ENCODE results near the gene LASP1NB.

DNA sequence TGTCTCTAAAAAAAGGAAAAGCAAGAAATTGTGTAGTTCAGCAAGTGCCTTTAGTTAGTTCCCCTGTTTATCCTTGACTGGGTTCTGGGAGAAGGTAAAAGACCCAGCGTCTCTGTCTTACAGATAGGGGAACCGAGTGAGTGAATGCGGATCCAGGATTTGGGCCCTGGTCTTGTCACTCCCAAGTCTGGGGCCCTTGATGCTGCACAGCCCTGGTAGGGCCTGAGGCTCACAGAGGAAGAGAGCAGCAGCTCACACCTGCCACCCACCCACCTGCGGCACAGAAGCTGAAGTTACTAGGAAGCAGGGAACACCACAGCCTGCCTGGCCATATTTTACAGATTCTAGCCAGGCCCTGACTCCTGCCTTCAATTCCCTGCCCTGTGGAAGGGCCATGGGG lies 33.3 kb upstream of the LASP1NB start:
- TF ChIP-seq, protein P1, sequence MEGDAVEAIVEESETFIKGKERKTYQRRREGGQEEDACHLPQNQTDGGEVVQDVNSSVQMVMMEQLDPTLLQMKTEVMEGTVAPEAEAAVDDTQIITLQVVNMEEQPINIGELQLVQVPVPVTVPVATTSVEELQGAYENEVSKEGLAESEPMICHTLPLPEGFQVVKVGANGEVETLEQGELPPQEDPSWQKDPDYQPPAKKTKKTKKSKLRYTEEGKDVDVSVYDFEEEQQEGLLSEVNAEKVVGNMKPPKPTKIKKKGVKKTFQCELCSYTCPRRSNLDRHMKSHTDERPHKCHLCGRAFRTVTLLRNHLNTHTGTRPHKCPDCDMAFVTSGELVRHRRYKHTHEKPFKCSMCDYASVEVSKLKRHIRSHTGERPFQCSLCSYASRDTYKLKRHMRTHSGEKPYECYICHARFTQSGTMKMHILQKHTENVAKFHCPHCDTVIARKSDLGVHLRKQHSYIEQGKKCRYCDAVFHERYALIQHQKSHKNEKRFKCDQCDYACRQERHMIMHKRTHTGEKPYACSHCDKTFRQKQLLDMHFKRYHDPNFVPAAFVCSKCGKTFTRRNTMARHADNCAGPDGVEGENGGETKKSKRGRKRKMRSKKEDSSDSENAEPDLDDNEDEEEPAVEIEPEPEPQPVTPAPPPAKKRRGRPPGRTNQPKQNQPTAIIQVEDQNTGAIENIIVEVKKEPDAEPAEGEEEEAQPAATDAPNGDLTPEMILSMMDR (IDR thresholded peaks at IDR 0.05; ENCODE audit: extremely low read depth in 1 of 2, insufficient read depth in 1 of 2, low read depth in 1 of 2, low read length in 2 of 2), result no peak
- TF ChIP-seq POLR2AphosphoS5 (IDR thresholded peaks at IDR 0.05; ENCODE audit: insufficient read depth, low read depth, low read length) (no peak), POLR2A (IDR thresholded peaks at IDR 0.05; ENCODE audit: low read depth, low read length) (no peak), EZH2 (IDR thresholded peaks at IDR 0.05; ENCODE audit: borderline replicate concordance, low read depth, low read length, severe bottlenecking) (no peak), FOS (IDR thresholded peaks at IDR 0.05; ENCODE audit: borderline replicate concordance, insufficient read depth, low read length) (no peak), JUN (IDR thresholded peaks at IDR 0.05; ENCODE audit: borderline replicate concordance, insufficient read depth, insufficient read length, low read depth) (no peak), GATA2 (IDR thresholded peaks at IDR 0.05; ENCODE audit: insufficient read depth, insufficient read length, low read depth, low read length) (no peak), MYC (IDR thresholded peaks at IDR 0.05; ENCODE audit: low read depth, low read length) (no peak)
- TF ChIP-seq, protein P2, sequence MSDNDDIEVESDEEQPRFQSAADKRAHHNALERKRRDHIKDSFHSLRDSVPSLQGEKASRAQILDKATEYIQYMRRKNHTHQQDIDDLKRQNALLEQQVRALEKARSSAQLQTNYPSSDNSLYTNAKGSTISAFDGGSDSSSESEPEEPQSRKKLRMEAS (IDR thresholded peaks at IDR 0.05; ENCODE audit: insufficient read depth, insufficient read length), result no peak

Measured in endothelial cell of umbilical vein (primary cell).